HepG2 (cell line): ENCODE results near the gene TUBGCP3. TPM values are rescaled to one million over a fixed set of nuclear protein-coding genes. Genes with fewer than 3 reads are reported as not detected.

Source experiments
- BRD4 ChIP-seq: sonication (generic); formaldehyde crosslinking; IDR thresholded peaks from 2 replicates; pipeline ENCODE4 v1.4.0; 2020; ENCODE audit warnings: missing genetic modification reagents
- CBX5 ChIP-seq: sonication (generic); formaldehyde crosslinking; IDR thresholded peaks from 2 replicates; pipeline ENCODE4 v1.4.0; 2020; ENCODE audit warnings: missing genetic modification reagents, borderline replicate concordance
- FOSL1 ChIP-seq: sonication (generic); formaldehyde crosslinking; IDR thresholded peaks from 2 replicates; pipeline ENCODE4 v1.9.0; 2021; ENCODE audit warnings: missing genetic modification reagents, borderline replicate concordance
- NONO ChIP-seq, 2 experiments: fragments of 450-650 bp in 1 of 2; sonication (generic) in 1 of 2; formaldehyde crosslinking in 1 of 2; IDR thresholded peaks in 1 of 2; conservative IDR thresholded peaks in 1 of 2; 2 replicates each; pipeline versions ENCODE4 v1.6.1 to v1.8.0; 2017 to 2022; ENCODE audit warnings: mild to moderate bottlenecking in 1 of 2, missing genetic modification reagents in 1 of 2, moderate library complexity in 1 of 2
- PLRG1 ChIP-seq: fragments of 450-650 bp; conservative IDR thresholded peaks from 2 replicates; pipeline ENCODE4 v1.6.1; 2016
- RAD21 ChIP-seq: fragments of 450-650 bp; formaldehyde crosslinking; IDR thresholded peaks from 2 replicates; pipeline ENCODE4 v1.5.0; 2020; ENCODE audit warnings: mild to moderate bottlenecking
- RNF219 ChIP-seq: sonication (generic); formaldehyde crosslinking; IDR thresholded peaks from 2 replicates; pipeline ENCODE4 v1.5.0; 2020; ENCODE audit warnings: mild to moderate bottlenecking, missing genetic modification reagents
- ZBTB34 ChIP-seq: sonication (generic); formaldehyde crosslinking; IDR thresholded peaks from 2 replicates; pipeline ENCODE4 v1.8.0; 2022; ENCODE audit warnings: mild to moderate bottlenecking, missing genetic modification reagents
- ZFP91 ChIP-seq: sonication (generic); formaldehyde crosslinking; IDR thresholded peaks from 2 replicates; pipeline ENCODE4 v1.9.0; 2022; ENCODE audit warnings: missing genetic modification reagents, mild to moderate bottlenecking, borderline replicate concordance
- ZNF253 ChIP-seq: sonication (generic); formaldehyde crosslinking; IDR thresholded peaks from 2 replicates; pipeline ENCODE4 v1.8.0; 2022; ENCODE audit warnings: mild to moderate bottlenecking, missing genetic modification reagents, borderline replicate concordance
- ZNF569 ChIP-seq: sonication (generic); formaldehyde crosslinking; IDR thresholded peaks from 2 replicates; pipeline ENCODE4 v1.5.0; 2020; ENCODE audit warnings: mild to moderate bottlenecking, missing genetic modification reagents, moderate library complexity, borderline replicate concordance
- ZNF619 ChIP-seq: sonication (generic); formaldehyde crosslinking; IDR thresholded peaks from 2 replicates; pipeline ENCODE4 v1.4.0; 2020; ENCODE audit warnings: mild to moderate bottlenecking, missing genetic modification reagents
- polyA plus RNA-seq, 8 experiments: library from polyadenylated mRNA; depleted of rRNA in 3 of 8; stranded (reverse) in 7 of 8; unstranded in 1 of 8; fragments of >200 nt; fragmentation: Illumina TruSeq in 4 of 8; extraction: Trizol in 4 of 8; gene quantifications; 2 replicates each; pipeline versions ENCODE4 v1.2.1 to v1.2.3, GENCODE V29; 2011 to 2016; ENCODE audit warnings: low read depth in 4 of 8, missing spikeins in 1 of 8, mixed read lengths in 1 of 8; ENCODE audit not compliant: insufficient read depth in 1 of 8
- total RNA-seq, 5 experiments: library from RNA; depleted of rRNA; stranded (reverse); fragments of >200 nt; fragmentation: Illumina TruSeq; extraction: Trizol; gene quantifications; 2 replicates each; pipeline ENCODE4 v1.2.3, GENCODE V29; 2016; ENCODE audit warnings: low read depth in 1 of 5

Gene TUBGCP3
- total and polyA plus RNA-seq, 2 of the 13 experiments (the other 11 are each of a cell fraction or from before 2014, with no cell fraction given) = 12.6 to 15.5 TPM

DNA sequence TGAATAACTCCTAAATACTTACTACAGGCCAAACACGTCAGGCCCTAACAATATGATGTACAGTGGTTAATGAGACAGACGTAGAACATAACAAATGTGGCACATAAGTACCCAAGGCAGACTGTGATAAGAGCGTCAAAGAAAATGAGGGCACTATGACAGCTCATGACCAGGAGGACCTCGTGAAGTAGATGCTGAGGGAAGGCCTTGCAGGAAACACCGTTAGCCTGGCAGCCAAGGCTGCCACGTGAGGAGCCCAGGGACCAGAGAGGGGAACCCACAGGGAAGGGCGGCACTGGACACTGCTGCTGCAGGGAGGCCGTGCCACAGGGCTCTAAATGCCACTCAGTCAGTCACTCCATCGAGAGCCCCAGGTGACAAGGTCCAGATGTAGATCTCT is 5.7 kb downstream of the TUBGCP3 start (continued):
- TF ChIP-seq ZBTB34 (CRISPR knock-in tag) (no peak), FOSL1 (CRISPR knock-in tag) (no peak), ZNF253 (CRISPR knock-in tag) (no peak), RAD21 (CRISPR knock-in tag) (no peak), ZNF619 (CRISPR knock-in tag) (no peak), NONO (IDR thresholded peaks at IDR 0.05) (no peak), NONO (CRISPR knock-in tag; conservative IDR thresholded peaks at IDR 0.05) (no peak), BRD4 (no peak), ZNF569 (CRISPR knock-in tag) (no peak), CBX5 (CRISPR knock-in tag) (no peak), PLRG1 (no peak), RNF219 (CRISPR knock-in tag) (no peak), ZFP91 (no peak)
